ENCODE results near the gene C3orf80.
"Not testable (repeated sequence)": the region's sequence is repeated elsewhere in the genome, so short reads cannot be mapped to it uniquely, and the experiment has no call there.

Gene C3orf80

DNA sequence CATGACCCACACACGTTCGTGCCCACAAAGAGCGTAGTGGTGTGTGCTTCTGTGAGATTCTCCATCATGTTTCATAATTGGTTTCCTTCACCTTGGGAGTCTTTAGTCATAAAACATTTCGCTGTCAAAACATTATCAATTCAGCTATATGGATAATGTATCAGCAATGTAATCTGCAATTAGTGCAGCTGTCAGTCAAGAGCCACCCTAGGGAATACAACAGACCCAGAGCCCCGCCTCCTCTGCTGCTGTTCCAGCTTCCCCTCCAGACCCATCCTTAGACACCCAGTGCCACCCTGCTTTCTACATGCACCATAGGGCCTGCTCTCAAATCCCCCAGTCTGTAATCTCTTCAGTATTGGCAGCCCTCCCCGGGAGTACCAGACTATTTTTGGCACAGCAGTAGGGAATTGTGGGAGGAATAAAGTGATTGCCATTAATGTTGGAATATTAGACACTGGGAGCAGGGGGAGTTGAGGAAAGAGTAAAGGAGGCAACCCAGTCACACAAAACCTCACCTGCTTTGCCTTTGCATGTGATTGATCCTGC is 31.5 kb upstream of the C3orf80 start:
- H3K27ac ChIP-seq (ENCODE audit: low read length), result no peak overlapping the region
- H3K9me3 ChIP-seq (ENCODE audit: control insufficient read depth in 1 of 2, low read length in 2 of 2), result no peaks in the 10 kb centered on the region
- no peak overlapping the region for H3K4me3 ChIP-seq (ENCODE audit: low read depth in 1 of 2, low read length in 2 of 2)
- no peaks in the 10 kb centered on the region for H3K36me3 ChIP-seq (ENCODE audit: control insufficient read depth in 1 of 2, insufficient read depth in 2 of 2, low read length in 2 of 2)
- H3K27me3 ChIP-seq (ENCODE audit: low read depth, low read length), result no peaks in the 10 kb centered on the region
- H3K4me1 ChIP-seq (ENCODE audit: control insufficient read depth in 1 of 2, insufficient read depth in 2 of 2, low read length in 2 of 2), result no peaks in the 10 kb centered on the region

DNA sequence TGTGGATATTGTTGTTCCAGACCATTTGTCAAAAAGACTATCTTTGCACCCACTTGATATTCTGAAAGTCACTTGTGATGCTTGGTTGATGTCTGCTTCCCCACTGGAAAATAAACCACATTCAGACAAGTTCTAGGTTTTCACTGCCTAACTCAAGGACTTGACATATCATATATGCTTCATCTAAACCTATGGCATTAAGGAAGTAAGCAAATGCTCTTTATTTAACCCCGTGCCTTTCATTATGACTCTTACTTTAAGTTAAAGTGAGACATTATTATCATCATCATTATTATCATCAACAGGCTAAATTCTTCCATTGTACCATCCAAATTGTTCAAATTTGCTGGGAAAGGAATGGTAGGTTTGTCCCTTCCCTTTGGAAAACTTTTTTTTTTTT is 30.8 kb upstream of the C3orf80 start:
- no peaks in the 10 kb centered on the region for H3K27me3 ChIP-seq (ENCODE audit: low read depth, low read length)
- no peaks in the 10 kb centered on the region for H3K36me3 ChIP-seq (ENCODE audit: control insufficient read depth in 1 of 2, insufficient read depth in 2 of 2, low read length in 2 of 2)
- no peaks in the 10 kb centered on the region for H3K4me1 ChIP-seq (ENCODE audit: control insufficient read depth in 1 of 2, insufficient read depth in 2 of 2, low read length in 2 of 2)
- H3K9me3 ChIP-seq (ENCODE audit: control insufficient read depth in 1 of 2, low read length in 2 of 2), result no peaks in the 10 kb centered on the region
- H3K27ac ChIP-seq (ENCODE audit: low read length), result no peak overlapping the region
- no peak overlapping the region for H3K4me3 ChIP-seq (ENCODE audit: low read depth in 1 of 2, low read length in 2 of 2)

DNA sequence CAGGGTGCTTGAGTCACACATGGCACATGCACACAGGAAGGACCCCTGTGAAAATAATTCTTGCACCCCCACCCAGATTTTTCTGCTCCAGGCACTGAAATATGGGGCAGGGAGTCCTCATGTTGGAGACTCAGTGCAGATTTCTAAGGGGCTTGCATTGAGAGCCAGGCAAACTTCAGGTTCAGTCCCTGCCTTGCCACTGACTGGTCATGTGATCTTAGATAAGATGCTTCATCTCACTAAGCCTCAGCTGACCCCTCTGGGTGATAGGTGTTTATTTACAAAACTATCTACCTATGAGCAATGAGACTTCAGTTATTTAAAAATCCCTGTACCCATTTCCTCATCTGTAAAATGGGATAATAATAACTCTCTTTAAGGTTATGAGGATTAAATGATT is 30.1 kb upstream of the C3orf80 start:
- no peaks in the 10 kb centered on the region for H3K4me1 ChIP-seq (ENCODE audit: control insufficient read depth in 1 of 2, insufficient read depth in 2 of 2, low read length in 2 of 2)
- H3K9me3 ChIP-seq (ENCODE audit: control insufficient read depth in 1 of 2, low read length in 2 of 2), result no peaks in the 10 kb centered on the region
- H3K4me3 ChIP-seq (ENCODE audit: low read depth in 1 of 2, low read length in 2 of 2), result no peak overlapping the region
- no peaks in the 10 kb centered on the region for H3K27me3 ChIP-seq (ENCODE audit: low read depth, low read length)
- no peak overlapping the region for H3K27ac ChIP-seq (ENCODE audit: low read length)
- H3K36me3 ChIP-seq (ENCODE audit: control insufficient read depth in 1 of 2, insufficient read depth in 2 of 2, low read length in 2 of 2), result no peaks in the 10 kb centered on the region

DNA sequence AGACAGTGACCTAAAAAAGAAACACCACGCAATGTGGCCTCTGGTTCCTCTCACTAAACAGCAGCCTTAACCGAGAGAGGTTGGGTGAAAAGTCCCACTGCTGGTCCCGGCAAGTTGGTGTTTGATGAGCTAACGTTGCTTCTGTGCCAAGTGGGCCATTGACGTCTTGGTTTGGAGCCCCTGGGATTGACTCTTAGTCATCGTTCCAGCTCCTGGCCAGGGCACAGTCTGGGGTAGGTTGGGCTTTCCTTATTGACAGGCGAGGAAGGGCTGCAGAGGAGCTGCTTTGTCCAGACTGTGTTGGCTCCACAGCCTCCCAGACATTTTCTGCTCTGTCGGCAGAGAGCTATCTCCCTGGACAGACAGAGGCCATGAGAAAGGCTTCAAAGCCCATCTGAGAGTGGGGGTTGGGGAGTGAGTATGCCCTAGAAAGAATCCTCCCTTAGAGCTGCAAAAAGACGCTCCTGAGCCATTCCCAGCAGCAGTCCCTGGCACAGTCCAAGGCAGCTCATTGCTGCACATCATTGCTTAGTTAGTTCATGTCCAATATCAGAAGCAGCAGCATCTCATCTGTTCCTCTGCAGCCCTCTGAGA is 28.6 kb upstream of the C3orf80 start:
- no peak overlapping the region for H3K27ac ChIP-seq (ENCODE audit: low read length)

DNA sequence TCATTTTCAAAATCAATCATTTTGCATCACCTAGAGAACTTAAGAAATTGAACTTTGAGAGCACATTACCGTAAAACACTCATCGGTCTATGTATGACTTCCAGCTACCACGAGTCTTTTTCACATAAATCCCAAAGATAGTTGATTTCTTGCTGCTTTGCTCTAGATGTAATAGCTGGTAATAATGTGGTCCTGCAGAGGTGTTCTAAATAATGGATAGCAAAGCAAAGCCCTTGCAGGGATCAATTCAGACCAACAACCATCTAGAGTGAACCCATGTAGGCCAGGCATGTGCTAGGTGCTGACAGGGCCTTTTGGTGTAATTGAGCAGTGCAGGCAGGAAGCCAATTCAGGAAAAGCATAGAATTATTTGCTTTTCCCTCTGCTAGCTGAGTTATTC is 26.1 kb upstream of the C3orf80 start:
- no peaks in the 10 kb centered on the region for H3K4me1 ChIP-seq (ENCODE audit: control insufficient read depth in 1 of 2, insufficient read depth in 2 of 2, low read length in 2 of 2)
- no peaks in the 10 kb centered on the region for H3K9me3 ChIP-seq (ENCODE audit: control insufficient read depth in 1 of 2, low read length in 2 of 2)
- no peak overlapping the region for H3K27ac ChIP-seq (ENCODE audit: low read length)
- no peak overlapping the region for H3K4me3 ChIP-seq (ENCODE audit: low read depth in 1 of 2, low read length in 2 of 2)
- no peaks in the 10 kb centered on the region for H3K36me3 ChIP-seq (ENCODE audit: control insufficient read depth in 1 of 2, insufficient read depth in 2 of 2, low read length in 2 of 2)
- peaks cover 4% of the 10 kb centered on the region for H3K27me3 ChIP-seq (ENCODE audit: low read depth, low read length)

More for the DNA sequence above, 28.6 kb upstream of the C3orf80 start:
- H3K27me3 ChIP-seq (ENCODE audit: low read depth, low read length), result peaks cover 4% of the 10 kb centered on the region
- H3K36me3 ChIP-seq (ENCODE audit: control insufficient read depth in 1 of 2, insufficient read depth in 2 of 2, low read length in 2 of 2), result no peaks in the 10 kb centered on the region
- no peaks in the 10 kb centered on the region for H3K4me1 ChIP-seq (ENCODE audit: control insufficient read depth in 1 of 2, insufficient read depth in 2 of 2, low read length in 2 of 2)
- no peak overlapping the region for H3K4me3 ChIP-seq (ENCODE audit: low read depth in 1 of 2, low read length in 2 of 2)
- no peaks in the 10 kb centered on the region for H3K9me3 ChIP-seq (ENCODE audit: control insufficient read depth in 1 of 2, low read length in 2 of 2)

DNA sequence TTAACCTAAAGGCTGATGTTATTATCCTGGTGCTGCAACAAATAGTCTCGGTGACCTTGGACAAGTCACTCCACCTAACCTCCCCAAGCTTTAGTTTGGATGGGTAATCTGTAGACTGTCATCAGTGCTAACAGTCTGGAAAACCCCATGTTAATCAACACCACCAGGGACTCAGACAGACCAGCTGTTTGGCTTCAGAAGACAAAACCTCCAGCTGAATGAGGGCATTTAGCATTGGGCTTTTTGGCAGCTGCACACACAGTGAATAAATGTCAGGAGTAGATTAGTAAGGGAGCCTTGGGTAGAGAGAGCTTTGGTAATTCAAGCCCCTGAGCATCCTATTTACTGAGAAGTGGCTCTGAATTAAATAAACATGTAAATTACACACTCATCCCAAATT is 24.9 kb upstream of the C3orf80 start:
- Histone ChIP-seq H3K4me1 (ENCODE audit: control insufficient read depth in 1 of 2, insufficient read depth in 2 of 2, low read length in 2 of 2) (no peaks in the 10 kb centered on the region), H3K27me3 (ENCODE audit: low read depth, low read length) (peaks cover 4% of the 10 kb centered on the region), H3K27ac (ENCODE audit: low read length) (no peak overlapping the region), H3K4me3 (ENCODE audit: low read depth in 1 of 2, low read length in 2 of 2) (no peak overlapping the region), H3K36me3 (ENCODE audit: control insufficient read depth in 1 of 2, insufficient read depth in 2 of 2, low read length in 2 of 2) (no peaks in the 10 kb centered on the region), H3K9me3 (ENCODE audit: control insufficient read depth in 1 of 2, low read length in 2 of 2) (no peaks in the 10 kb centered on the region)

DNA sequence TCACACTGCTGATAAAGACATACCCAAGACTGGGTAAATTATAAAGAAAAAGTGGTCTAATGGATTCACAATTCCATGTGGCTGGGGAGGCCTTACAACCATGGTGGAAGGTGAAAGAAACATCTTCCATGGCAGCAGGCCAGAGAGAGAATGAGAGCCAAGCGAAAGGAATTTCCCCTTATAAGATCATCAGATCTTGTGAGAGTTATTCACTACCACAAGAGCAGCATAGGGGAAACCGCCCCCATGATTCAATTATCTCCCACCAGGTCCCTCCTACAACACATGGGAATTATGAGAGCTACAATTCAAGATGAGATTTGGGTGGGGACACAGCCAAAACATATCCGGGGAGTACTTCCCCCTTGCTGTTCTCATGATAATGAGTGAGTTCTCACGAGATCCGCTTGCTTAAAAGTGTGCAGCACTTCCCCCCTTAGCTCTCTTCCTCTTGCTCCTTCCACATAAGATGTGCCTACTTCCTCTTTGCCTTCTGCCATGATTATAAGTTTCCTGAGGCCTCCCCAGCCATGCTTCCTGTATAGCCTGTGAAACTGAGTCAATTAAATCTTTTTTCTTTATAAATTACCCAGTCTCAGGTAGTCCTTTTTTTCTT is 20.7 kb upstream of the C3orf80 start:
- not testable (repeated sequence) for H3K4me3 ChIP-seq (ENCODE audit: low read depth in 1 of 2, low read length in 2 of 2); H3K27ac ChIP-seq (ENCODE audit: low read length); H3K4me1 ChIP-seq (ENCODE audit: control insufficient read depth in 1 of 2, insufficient read depth in 2 of 2, low read length in 2 of 2); H3K9me3 ChIP-seq (ENCODE audit: control insufficient read depth in 1 of 2, low read length in 2 of 2); H3K27me3 ChIP-seq (ENCODE audit: low read depth, low read length); H3K36me3 ChIP-seq (ENCODE audit: control insufficient read depth in 1 of 2, insufficient read depth in 2 of 2, low read length in 2 of 2)

DNA sequence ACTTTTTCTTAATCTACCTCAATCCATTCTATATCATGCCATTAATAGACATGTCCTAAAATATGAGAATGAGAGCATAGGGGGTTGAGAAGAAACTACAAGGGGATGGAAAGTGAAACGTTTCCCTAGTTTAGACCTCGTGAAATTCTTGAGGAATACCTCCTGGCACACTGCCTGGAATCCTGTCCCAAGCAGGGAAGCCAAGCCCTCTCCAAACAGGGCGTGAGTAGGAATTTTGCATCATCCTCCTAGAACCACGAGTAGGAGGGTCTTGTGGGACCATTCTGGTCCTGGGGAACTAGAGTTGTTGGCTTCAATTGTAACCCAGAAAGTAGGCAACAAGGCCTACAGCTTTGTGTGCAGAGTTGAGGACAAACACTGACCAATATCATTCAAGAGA is 19.6 kb upstream of the C3orf80 start:
- H3K4me3 ChIP-seq (ENCODE audit: low read depth in 1 of 2, low read length in 2 of 2), result no peak overlapping the region

DNA sequence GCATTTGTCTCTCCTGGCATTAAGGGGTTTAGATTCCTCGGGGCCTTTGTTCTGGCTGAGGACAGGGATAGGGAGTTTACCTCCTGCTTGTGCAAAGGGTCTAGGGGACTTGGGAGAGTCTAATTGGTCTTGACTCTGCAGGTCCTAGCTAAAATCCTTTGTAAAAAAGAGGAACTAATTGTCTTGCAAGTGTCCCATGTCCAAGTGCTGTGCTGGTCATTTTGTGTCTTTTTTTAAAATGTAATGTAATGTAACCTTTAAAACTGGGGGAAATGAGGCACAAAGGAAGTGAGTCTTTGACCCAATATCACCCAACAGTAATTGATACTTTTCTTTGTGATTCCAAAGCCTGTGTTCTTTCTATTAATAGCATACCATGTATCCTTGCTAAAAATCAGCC is 14.9 kb upstream of the C3orf80 start:
- no peak overlapping the region for H3K4me3 ChIP-seq (ENCODE audit: low read depth in 1 of 2, low read length in 2 of 2)
- H3K27ac ChIP-seq (ENCODE audit: low read length), result no peak overlapping the region
- no peaks in the 10 kb centered on the region for H3K36me3 ChIP-seq (ENCODE audit: control insufficient read depth in 1 of 2, insufficient read depth in 2 of 2, low read length in 2 of 2)
- H3K4me1 ChIP-seq (ENCODE audit: control insufficient read depth in 1 of 2, insufficient read depth in 2 of 2, low read length in 2 of 2), result no peaks in the 10 kb centered on the region
- H3K27me3 ChIP-seq (ENCODE audit: low read depth, low read length), result no peaks in the 10 kb centered on the region
- H3K9me3 ChIP-seq (ENCODE audit: control insufficient read depth in 1 of 2, low read length in 2 of 2), result no peaks in the 10 kb centered on the region

More for the DNA sequence above, 19.6 kb upstream of the C3orf80 start:
- no peaks in the 10 kb centered on the region for H3K4me1 ChIP-seq (ENCODE audit: control insufficient read depth in 1 of 2, insufficient read depth in 2 of 2, low read length in 2 of 2)
- H3K27ac ChIP-seq (ENCODE audit: low read length), result no peak overlapping the region
- H3K9me3 ChIP-seq (ENCODE audit: control insufficient read depth in 1 of 2, low read length in 2 of 2), result no peaks in the 10 kb centered on the region
- no peaks in the 10 kb centered on the region for H3K36me3 ChIP-seq (ENCODE audit: control insufficient read depth in 1 of 2, insufficient read depth in 2 of 2, low read length in 2 of 2)
- peaks cover 4% of the 10 kb centered on the region for H3K27me3 ChIP-seq (ENCODE audit: low read depth, low read length)

DNA sequence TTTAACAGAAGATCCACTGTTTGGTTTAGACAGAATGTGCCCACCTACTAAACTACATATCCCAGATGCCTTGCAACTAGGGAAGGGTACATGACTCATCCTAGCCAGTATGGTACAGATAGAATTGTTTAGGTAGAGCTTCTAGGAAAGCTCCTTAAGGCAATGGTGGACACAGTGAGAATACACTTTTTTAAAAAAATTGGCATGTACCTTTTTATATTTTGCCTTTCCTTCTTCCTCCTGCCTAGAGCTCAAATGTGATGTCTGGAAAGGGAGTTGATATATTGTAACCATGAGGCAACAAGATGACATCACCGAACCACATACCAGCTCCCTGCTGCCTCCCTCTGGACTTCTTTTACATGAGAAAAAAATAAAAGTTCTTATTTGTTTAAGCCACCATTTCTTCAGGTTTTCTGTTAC is 14.4 kb upstream of the C3orf80 start:
- Histone ChIP-seq H3K27ac (ENCODE audit: low read length) (no peak overlapping the region), H3K27me3 (ENCODE audit: low read depth, low read length) (no peaks in the 10 kb centered on the region), H3K4me1 (ENCODE audit: control insufficient read depth in 1 of 2, insufficient read depth in 2 of 2, low read length in 2 of 2) (no peaks in the 10 kb centered on the region), H3K9me3 (ENCODE audit: control insufficient read depth in 1 of 2, low read length in 2 of 2) (no peaks in the 10 kb centered on the region), H3K4me3 (ENCODE audit: low read depth in 1 of 2, low read length in 2 of 2) (no peak overlapping the region), H3K36me3 (ENCODE audit: control insufficient read depth in 1 of 2, insufficient read depth in 2 of 2, low read length in 2 of 2) (no peaks in the 10 kb centered on the region)

DNA sequence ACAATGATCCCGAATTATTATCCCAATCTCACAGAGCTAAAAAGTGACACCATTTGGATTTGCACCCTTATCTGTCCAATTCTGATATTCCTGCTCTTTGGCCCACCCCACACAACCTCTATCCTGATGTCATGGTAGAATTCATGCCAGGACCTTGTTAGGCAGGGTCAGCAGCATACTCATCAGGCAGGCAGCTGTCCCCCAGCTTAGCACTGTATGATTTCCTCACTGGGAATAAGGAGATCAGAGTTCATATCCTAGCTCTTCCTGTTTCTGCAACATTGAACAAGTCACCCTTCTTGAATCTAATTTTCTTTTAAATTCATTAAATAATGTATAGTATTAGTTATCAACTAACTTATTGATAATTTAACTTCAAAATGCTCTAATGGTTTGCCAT is 12.0 kb upstream of the C3orf80 start:
- H3K4me3 ChIP-seq (ENCODE audit: low read depth in 1 of 2, low read length in 2 of 2), result no peak overlapping the region
- H3K27me3 ChIP-seq (ENCODE audit: low read depth, low read length), result no peaks in the 10 kb centered on the region
- no peaks in the 10 kb centered on the region for H3K4me1 ChIP-seq (ENCODE audit: control insufficient read depth in 1 of 2, insufficient read depth in 2 of 2, low read length in 2 of 2)
- no peak overlapping the region for H3K27ac ChIP-seq (ENCODE audit: low read length)
- no peaks in the 10 kb centered on the region for H3K9me3 ChIP-seq (ENCODE audit: control insufficient read depth in 1 of 2, low read length in 2 of 2)
- H3K36me3 ChIP-seq (ENCODE audit: control insufficient read depth in 1 of 2, insufficient read depth in 2 of 2, low read length in 2 of 2), result no peaks in the 10 kb centered on the region

DNA sequence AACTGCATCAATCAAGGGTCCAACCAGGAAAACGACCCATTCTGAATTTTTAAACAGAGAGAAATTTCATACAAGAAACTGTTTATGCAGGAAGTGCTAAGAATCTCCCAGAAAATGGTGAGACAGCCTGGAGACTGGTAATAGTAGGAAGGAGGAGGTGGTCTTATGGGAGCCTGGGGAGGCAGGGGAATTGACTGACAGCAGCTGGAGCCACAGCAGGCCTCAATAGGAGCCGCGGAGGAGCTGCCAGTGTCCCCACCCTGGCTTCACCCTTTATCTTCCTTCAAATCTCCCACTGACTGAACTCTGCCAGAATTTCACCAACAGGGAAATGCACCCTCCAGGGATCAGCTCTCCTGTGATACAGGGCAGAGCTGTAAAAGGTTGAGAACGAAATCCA is 7.5 kb upstream of the C3orf80 start:
- Histone ChIP-seq H3K4me1 (ENCODE audit: control insufficient read depth in 1 of 2, insufficient read depth in 2 of 2, low read length in 2 of 2) (no peaks in the 10 kb centered on the region), H3K27ac (ENCODE audit: low read length) (no peak overlapping the region), H3K36me3 (ENCODE audit: control insufficient read depth in 1 of 2, insufficient read depth in 2 of 2, low read length in 2 of 2) (no peaks in the 10 kb centered on the region), H3K27me3 (ENCODE audit: low read depth, low read length) (no peaks in the 10 kb centered on the region), H3K4me3 (ENCODE audit: low read depth in 1 of 2, low read length in 2 of 2) (no peak overlapping the region), H3K9me3 (ENCODE audit: control insufficient read depth in 1 of 2, low read length in 2 of 2) (no peaks in the 10 kb centered on the region)

All from muscle layer of duodenum (tissue), 2 donors.